Activated B cell treated with CpG ODN at 0.5 μM for 24 hours (primary cell): ENCODE data around the gene ZBTB40. TPM values are rescaled to one million over a fixed set of nuclear protein-coding genes. Genes with fewer than 3 reads are reported as not detected.

Source experiments
- ATAC-seq: fragments of 200-7000 bp; cut with Tn5 transposase; one replicate; pipeline ENCODE4 v1.10.0; 2021; ENCODE audit warnings: low read depth, mild to moderate bottlenecking, moderate library complexity
- CTCF ChIA-PET: fragments of 350-600 bp; sonication (Branson Sonifier 250); formaldehyde crosslinking; loops from one replicate; lab custom pipeline; 2021; ENCODE audit warnings: antibody characterized with exemption; lab: Charles Lee
- POLR2A ChIA-PET: fragments of 350-600 bp; sonication (Branson Sonifier 250); formaldehyde crosslinking; loops from one replicate; lab custom pipeline; 2021; ENCODE audit warnings: antibody characterized with exemption; lab: Charles Lee
- DNase-seq: peaks from one replicate; pipeline ENCODE4 v3.0.0; 2022
- H3K27ac Mint-ChIP-seq: one replicate; pipeline ENCODE4 v1.8.0; 2020; ENCODE audit warnings: mixed read lengths
- H3K27me3 Mint-ChIP-seq: one replicate; pipeline ENCODE4 v1.8.0; 2021; ENCODE audit warnings: mixed read lengths
- H3K36me3 Mint-ChIP-seq: one replicate; pipeline ENCODE4 v1.8.0; 2021; ENCODE audit warnings: low read depth, mixed read lengths
- H3K4me1 Mint-ChIP-seq: one replicate; pipeline ENCODE4 v1.8.0; 2021; ENCODE audit warnings: mixed read lengths
- H3K4me3 Mint-ChIP-seq: one replicate; pipeline ENCODE4 v1.8.0; 2020; ENCODE audit warnings: mild to moderate bottlenecking, mixed read lengths
- H3K9me3 Mint-ChIP-seq: one replicate; pipeline ENCODE4 v1.8.0; 2020; ENCODE audit warnings: mixed read lengths
- intact Hi-C: fragments of 100-400 bp; cut with micrococcal nuclease; formaldehyde crosslinking; loops from one replicate; pipeline ENCODE4 v1.15.1; 2024
- total RNA-seq: library from RNA; stranded (reverse); gene quantifications from 2 replicates; pipeline ENCODE4 v1.2.3, GENCODE V29; 2022
- TF ChIP-seq, protein P1 (sequence below): fragments of 200-600 bp; IDR thresholded peaks from one replicate; pipeline ENCODE4 v1.8.0; 2022; ENCODE audit warnings: antibody characterized with exemption, mild to moderate bottlenecking

Gene ZBTB40
- total RNA-seq, 1 donor from 2014 or later: 36.2 TPM

GRCh38 chr1:22524481-22524880 lies 72.8 kb downstream of the ZBTB40 start:
- ChIA-PET CTCF (no interaction called here), POLR2A (no interaction called here)
- Mint-ChIP-seq H3K36me3 (peaks cover 92% of the 10 kb centered on the region), H3K9me3 (no peaks in the 10 kb centered on the region), H3K27me3 (no peaks in the 10 kb centered on the region), H3K4me1 (no peaks in the 10 kb centered on the region), H3K27ac (no peak overlapping the region), H3K4me3 (no peak overlapping the region)
- no peak for ATAC-seq
- intact Hi-C loops: no loop called here
- TF ChIP-seq, protein P1, sequence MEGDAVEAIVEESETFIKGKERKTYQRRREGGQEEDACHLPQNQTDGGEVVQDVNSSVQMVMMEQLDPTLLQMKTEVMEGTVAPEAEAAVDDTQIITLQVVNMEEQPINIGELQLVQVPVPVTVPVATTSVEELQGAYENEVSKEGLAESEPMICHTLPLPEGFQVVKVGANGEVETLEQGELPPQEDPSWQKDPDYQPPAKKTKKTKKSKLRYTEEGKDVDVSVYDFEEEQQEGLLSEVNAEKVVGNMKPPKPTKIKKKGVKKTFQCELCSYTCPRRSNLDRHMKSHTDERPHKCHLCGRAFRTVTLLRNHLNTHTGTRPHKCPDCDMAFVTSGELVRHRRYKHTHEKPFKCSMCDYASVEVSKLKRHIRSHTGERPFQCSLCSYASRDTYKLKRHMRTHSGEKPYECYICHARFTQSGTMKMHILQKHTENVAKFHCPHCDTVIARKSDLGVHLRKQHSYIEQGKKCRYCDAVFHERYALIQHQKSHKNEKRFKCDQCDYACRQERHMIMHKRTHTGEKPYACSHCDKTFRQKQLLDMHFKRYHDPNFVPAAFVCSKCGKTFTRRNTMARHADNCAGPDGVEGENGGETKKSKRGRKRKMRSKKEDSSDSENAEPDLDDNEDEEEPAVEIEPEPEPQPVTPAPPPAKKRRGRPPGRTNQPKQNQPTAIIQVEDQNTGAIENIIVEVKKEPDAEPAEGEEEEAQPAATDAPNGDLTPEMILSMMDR: no peak
- DNase-seq: no peak

- Mint-ChIP-seq H3K36me3 (peaks cover 91% of the 10 kb centered on the region), H3K9me3 (no peaks in the 10 kb centered on the region), H3K4me1 (no peaks in the 10 kb centered on the region), H3K27me3 (no peaks in the 10 kb centered on the region), H3K4me3 (no peak overlapping the region), H3K27ac (no peak overlapping the region)
- no peak for ATAC-seq
- no peak for DNase-seq
- intact Hi-C loops: no loop called here
- TF ChIP-seq, protein P1: no peak
- CTCF ChIA-PET: no interaction called here
- POLR2A ChIA-PET: no interaction called here
Measured at GRCh38 chr1:22525211-22525610, 73.6 kb downstream of the ZBTB40 start.

DNA sequence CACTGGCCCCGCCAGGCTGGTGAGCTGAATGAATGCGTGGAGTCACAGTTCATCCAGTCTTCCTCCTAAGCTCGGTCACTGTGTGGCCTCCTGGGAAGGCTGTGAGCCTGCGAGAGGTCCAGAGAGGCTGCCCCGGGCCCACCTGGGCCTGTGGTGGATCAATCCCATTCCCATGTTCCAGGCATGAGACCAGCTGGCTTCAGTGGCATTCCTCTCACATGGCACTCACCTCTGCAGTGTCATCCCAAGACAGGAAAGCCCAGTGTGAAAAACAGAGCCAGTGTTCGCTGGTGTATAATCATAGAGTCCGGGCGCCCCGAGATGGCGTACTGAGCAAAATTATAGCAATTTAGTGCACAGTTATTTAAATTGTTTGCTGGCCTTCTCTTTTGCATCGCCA lies 74.0 kb downstream of the ZBTB40 start:
- DNase-seq: no peak
- H3K4me1 Mint-ChIP-seq: no peaks in the 10 kb centered on the region
- intact Hi-C loops: no loop called here
- ChIA-PET POLR2A (no interaction called here), CTCF (no interaction called here)
- ATAC-seq: no peak
- H3K27ac Mint-ChIP-seq: no peak overlapping the region
- TF ChIP-seq, protein P1: no peak
- no peaks in the 10 kb centered on the region for H3K27me3 Mint-ChIP-seq
- no peaks in the 10 kb centered on the region for H3K9me3 Mint-ChIP-seq
- no peak overlapping the region for H3K4me3 Mint-ChIP-seq
- peaks cover 88% of the 10 kb centered on the region for H3K36me3 Mint-ChIP-seq

- no peak overlapping the region for H3K4me3 Mint-ChIP-seq
- no peaks in the 10 kb centered on the region for H3K4me1 Mint-ChIP-seq
- ChIA-PET POLR2A (no interaction called here), CTCF (no interaction called here)
- no peak for ATAC-seq
- no peak for DNase-seq
- no peak overlapping the region for H3K27ac Mint-ChIP-seq
- intact Hi-C loops: no loop called here
- peaks cover 84% of the 10 kb centered on the region for H3K36me3 Mint-ChIP-seq
- no peaks in the 10 kb centered on the region for H3K9me3 Mint-ChIP-seq
- TF ChIP-seq, protein P1: no peak
- no peaks in the 10 kb centered on the region for H3K27me3 Mint-ChIP-seq
Measured at GRCh38 chr1:22526098-22526497, 74.4 kb downstream of the ZBTB40 start.

- TF ChIP-seq, protein P1: no peak
- ATAC-seq (no peak), DNase-seq (no peak)
- H3K27ac Mint-ChIP-seq: no peak overlapping the region
- intact Hi-C loops: no loop called here
- H3K9me3 Mint-ChIP-seq: no peaks in the 10 kb centered on the region
- H3K4me3 Mint-ChIP-seq: no peak overlapping the region
- ChIA-PET CTCF (no interaction called here), POLR2A (no interaction called here)
- H3K4me1 Mint-ChIP-seq: no peaks in the 10 kb centered on the region
- peaks cover 80% of the 10 kb centered on the region for H3K36me3 Mint-ChIP-seq
- H3K27me3 Mint-ChIP-seq: no peaks in the 10 kb centered on the region
Measured at GRCh38 chr1:22526677-22527076, 75.0 kb downstream of the ZBTB40 start.
